ENCODE results near the gene SHH.

SHH gene

DNA sequence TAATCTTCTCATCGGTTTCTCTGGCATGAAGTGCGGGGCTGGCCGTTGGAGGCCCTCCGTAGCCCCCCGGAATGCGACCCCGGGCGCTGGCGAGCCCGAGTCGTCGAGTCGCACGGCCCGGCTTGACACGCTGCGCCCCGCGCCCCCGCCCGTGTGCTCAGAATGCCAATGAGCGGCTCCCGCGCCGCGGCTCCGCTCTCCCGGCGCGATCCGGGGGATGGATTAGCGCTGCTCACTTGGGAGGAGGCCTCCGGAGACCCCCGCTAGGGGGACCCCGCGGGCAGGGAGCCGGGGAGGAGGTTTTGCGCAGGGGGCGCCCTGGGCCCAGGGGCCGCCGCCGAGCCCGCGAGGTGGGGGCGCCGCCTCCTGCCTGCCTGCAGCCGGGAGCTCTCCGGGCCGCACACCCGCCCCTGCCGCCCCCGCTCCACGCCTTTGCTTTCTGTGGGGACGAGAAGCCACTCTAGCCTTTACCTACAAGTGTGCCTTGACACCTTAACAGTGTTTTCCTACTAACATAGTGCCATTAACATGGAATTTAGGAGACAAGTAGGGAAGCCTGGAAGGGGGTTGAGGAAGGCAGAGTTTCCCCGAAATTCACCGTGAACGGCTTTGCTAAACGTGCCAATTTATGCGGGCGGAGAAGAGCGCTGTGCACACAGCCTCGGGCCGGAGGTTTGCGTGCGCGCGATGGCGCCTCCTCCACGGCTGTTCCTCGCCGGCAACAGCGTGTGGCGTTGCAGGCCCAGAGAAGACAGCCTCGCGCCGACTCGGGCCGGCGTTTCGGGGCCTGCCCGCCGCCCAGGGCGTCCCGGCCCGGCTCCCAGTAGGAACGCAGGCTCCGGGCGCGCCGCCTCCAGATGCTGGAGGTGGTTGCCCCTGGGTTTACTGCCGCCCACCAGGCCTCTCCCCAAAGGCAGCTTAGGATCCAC is 7.1 kb downstream of the SHH start:
- DNase-seq, result peak; percentile 74

DNA sequence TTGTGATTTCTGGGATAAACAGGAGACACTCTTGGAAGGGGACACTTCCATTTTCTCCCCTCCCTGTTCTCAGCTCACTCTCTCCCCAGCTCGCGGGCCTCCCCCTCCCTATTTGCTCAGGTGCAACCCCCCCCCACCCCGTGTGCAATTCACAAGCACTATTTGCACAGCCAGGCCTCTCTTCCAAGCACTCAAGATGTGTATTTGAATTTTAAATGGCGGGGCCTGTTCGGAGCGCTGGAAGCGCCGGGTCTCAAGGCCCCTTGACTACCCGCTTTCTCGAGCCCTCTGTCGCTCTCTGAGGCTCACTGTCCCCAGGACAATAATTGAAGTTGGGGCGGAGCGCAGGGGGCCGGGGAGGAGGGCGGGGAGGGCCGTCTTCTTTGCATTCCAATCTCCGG is 7.8 kb downstream of the SHH start:
- DNase-seq, result no peak

DNA sequence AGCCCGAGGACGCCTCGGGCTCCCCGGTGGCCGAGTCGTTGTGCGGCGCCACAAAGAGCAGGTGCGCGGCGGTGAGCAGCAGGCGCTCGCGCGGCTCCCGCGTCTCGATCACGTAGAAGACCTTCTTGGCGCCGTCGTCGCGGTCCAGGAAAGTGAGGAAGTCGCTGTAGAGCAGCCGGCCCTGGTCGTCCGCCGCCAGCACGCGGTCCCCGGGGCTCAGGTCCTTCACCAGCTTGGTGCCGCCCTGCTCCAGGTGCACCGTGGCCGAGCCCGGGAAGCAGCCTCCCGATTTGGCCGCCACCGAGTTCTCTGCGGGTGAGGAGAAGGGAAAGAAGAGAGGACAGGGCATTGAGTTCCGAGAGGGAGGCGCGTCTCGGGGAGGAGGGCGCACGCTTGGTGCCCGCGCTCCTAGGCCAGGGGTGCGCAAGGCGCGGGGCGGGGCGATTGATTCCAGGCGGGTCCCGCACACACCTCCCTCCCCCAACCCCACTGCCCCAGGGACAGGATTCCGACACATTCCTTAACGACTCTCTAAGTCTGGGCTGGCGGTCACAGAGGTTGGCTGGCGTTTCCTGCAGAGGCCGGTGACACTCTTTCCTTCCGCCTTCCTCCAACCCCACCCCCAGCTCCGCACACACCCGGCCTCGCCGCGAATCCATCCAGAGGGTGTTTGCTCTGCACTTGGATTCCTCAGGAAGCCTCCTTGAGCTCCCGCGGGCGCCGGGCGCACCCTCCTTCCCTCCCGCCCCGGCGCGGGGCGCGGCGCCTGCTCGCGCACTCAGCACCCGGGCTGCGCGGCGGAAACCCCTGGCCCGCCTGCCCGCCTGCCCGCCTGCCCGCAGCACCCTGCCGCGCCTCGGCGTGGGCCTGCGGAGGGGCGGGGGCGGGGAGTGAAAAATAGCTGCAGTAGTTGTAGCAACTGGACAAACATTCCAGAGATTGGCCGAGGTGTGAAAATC is 8.6 kb downstream of the SHH start:
- DNase-seq, result no peak

DNA sequence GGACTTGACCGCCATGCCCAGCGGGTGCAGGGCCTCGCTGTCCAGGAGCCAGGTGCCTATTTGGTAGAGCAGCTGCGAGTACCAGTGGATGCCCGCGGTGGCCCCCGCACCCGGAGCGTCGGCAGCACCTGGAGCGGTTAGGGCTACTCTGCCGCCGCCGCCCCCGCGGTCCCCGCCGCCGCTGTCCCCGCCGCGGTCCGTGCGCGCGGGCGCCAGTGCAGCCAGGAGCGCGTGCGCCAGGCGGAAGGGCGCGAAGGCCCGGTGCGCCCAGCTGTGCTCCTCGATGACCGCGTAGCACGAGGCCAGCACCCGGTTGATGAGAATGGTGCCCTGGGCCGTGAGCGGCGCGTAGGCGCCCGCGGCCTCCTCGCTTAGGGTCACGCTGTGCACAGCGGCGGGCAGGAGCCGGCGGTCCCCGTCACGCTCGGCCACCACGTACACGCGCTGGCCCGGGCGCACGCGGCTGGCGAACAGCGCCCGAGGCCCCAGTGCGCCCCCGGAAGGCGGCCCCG is 9.3 kb downstream of the SHH start:
- no peak for DNase-seq

DNA sequence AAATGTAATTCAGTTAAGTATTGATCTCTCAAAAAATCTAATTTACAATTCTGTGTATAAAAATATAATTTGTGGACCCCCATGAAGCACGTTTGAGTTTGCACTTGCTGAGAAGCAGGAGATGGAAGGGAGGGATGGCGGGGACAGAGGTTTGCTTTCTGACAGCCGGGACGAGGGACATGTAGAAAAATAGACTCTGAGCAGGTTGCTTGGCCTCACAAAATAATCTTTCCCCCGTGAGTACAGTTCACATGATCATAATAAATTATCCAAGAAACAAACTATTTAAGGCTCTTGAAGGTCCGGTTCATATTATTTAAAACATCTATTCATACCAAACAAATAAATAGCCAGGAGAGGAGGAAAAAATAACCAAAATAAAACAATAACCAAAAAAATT is 10.0 kb downstream of the SHH start:
- no peak for DNase-seq

DNA sequence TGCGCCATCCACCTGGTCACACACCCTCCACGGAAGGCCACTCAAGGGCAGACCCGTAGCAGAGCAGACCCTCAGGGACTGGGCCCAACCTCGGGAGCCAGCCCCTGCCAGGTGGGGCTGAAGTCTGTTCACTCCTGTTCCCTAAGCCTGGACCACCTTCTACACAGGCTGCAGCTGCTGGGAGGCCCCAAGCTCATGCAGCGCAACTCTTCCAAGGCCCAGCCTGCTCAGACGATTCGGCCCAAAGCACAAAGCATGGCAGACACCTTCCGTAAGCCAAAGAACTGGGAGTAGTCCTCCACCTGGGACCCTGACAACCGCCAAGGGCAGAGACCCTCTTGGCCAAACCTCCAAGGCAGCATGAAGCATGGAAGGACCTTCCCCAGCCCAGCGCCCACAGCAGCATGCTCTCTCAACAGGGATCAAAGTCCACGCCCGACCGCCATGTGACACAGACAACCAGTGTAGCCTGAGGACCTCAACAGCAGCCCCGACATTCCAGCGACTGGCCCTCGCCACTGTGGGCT is 11.5 kb downstream of the SHH start:
- DNase-seq, result no peak

DNA sequence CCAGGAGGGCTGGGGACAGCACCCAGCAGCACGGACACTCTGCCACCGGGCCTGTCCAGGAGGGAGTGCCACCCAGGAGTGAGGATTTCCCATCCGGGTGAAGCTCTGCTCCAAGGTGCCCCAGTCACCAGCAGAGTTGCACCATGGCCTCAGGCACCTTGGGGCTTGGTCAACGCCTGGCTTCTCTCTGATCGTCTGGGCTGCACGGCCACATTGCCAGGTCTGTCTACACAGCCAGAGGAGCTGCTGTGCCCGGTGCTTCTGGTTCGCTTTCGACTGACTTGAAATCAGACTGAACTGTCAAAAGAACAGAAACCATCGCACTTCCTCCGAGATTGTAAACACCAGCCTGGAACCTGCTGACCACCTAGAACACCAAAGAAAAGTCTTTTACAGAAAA is 12.0 kb downstream of the SHH start:
- DNase-seq, result no peak

DNA sequence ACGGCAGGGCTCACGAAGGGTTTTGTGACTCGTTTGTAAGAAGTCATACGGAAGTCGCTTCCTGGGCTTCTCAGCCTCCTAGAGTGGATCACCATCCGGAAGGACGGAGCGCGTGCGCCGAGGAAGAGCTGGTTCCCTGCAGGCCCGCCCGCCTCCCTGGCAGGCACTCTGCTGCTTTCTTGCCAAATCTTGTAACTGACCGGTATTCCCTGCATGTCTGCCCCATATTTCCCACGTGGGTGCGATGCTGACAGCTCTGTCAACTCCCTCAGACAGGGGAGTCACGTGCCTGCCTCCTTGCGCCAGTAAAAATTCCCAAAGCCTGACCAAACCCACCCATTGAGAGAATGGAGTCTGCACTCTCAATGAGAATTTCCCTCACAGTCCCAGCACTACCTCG is 12.7 kb downstream of the SHH start:
- DNase-seq, result no peak

DNA sequence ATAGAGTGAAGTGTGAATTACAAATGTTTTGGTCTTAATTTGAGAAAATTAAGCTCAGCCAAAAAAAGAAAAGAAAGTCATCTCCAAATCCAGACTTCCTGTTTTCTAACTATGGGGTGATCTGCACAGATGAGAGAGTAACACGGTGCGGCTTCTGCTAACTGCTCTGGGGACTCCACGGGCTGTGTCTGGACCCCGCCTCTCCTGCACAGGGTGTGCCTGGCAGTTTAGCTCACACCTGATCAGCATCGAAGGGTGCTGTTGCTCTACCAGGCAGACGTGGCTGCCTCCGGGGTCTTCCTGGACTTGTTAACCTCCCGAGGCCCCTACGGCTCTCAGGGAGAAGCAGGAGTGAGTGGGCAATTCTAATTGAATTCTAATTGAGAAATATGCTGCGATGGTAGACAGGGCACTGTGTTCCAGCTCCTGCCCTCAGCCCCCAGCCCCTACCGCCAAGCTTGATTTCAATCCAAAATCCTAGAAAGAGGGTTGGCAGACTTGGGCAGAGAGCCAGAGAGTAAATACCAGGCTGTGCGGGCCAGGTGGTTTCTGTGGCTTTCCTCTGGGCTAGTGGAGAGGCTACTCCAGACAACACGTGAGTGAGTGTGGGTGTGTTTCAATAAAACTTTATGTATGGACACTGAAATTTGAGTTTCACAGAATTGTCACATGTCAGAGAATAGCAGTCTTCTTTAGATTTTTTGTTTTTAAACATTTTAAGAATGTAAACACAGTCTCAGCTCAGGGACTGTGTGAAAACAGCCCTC is 13.4 kb downstream of the SHH start:
- peak; percentile 39 for DNase-seq

DNA sequence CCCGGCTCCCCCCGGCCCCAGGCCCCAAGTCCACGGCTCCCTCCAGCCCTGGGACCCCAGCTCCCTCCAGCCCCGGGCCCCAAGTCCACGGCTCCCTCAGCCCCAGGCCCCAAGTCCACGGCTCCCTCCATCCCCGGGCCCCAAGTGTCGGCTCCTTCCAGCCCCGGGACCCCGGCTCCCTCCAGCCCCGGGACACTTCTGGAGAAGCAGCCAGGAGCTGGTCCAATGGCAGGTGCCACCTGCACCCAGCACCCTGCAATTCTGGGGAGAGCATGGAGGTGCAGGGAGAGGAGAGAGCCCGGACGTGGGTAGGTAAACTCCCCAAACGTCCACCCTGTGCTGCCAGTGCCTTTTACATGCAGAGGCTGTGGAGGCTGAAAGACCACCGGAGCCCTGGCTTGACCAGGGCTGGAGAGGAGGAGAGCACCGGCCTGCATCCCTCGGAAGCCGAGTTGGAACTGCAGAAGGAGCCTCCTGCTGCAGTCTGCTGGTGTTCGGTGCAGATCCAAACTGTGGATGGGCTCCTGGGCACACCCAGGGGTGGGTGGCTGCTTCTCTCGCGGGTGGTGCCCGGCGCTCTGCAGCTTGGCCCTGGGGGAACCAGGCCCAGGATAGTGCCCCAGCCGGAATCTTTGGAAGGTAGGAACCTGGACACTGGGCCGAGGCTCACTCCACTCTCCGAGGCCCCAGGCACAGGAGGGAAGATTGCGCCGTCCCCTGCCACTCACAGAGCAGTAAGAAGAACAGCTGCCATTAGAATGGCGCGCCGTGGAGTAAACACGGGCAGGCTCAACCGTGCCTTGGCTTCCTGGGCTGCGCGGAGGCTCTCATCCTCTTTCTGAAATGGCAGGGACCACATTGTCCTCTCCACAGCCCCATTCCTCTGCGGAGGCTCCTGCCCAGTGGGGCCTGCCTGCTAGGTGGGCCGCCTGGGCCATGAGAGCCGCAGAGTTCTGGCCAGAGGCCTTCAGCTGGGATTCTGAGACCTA is 14.7 kb downstream of the SHH start:
- DNase-seq, result no peak

DNA sequence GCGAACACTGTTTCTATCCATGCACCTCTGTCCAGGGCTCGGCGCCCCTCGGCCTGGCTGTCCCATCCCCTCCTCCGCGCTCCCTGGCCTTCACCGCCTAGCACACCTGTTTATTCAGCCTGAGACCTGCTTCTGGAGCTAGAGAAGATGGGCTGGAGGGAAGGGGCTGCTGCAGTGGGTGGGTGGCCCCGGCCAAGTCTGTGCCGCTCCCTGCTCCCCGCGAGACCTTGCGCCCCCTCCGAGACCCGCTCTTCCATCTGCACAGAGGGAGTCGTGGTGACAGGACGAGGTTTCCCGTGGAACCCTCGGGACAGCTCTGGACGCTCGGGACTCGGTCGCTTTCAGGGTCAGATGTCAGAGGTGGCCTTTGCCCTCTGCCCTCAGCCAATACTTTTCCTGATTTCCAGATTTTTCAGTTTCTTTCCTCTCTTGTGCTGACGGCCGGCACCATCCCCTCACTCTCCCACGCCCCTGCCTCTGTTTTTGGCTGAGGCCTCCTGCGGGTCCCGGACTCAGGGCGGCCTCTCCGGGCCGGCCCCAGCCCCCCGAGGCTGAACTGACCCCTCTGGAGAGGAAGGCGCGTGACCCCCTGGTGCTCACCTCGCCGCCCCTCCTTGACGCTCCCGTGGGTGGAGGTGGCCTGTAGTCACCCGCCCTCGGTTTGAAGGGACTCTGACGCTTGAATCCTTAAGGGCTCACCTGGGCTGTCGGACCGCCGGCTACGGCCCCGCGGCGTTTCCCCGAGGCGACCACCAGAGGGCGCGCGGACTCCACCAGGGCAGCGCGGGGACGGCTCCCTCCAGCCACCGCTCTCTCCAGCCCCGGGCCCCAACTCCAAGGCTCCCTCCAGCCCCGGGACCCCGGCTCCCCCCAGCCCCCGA is 15.6 kb downstream of the SHH start:
- no peak for DNase-seq

DNA sequence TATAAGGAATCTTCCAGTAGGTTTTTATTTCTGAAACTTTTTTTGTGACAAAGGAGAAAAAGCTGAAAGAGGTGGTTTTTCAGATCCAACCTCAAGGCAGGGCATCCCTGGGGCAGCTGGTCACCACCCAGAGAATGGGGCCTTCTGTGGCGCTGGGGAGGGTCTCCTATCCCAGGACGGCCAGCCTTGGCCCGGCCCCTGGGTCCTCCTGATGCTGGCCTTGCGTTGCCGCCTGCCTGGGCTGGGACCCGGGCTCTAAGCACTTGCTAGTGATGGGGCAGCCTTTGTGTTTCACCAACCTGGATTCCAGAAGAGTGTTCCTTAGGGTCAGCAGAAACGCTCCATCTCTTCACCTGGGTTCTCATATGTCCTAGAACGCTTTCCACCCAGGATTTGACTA is 16.3 kb downstream of the SHH start:
- DNase-seq, result no peak

DNA sequence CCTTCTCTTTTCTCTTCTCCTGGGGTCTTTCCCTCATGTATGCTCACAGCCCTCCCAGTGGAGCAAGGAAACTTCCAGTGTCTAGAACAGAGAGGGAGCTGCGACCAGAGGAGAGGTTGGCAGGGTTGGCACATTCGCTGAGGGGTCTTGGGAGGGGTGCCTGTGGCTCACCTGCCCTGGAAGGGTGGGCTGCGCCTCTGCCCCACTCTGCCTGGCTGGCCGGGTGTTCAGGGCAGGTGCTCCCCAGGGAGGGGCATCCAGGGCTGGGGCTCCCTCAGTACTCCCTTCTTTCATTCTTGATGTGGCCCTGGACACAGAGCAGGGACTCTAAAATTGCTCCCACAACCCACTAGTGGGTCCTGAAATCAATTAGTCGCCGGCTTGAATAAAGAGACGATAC is 16.9 kb downstream of the SHH start:
- no peak for DNase-seq

DNA sequence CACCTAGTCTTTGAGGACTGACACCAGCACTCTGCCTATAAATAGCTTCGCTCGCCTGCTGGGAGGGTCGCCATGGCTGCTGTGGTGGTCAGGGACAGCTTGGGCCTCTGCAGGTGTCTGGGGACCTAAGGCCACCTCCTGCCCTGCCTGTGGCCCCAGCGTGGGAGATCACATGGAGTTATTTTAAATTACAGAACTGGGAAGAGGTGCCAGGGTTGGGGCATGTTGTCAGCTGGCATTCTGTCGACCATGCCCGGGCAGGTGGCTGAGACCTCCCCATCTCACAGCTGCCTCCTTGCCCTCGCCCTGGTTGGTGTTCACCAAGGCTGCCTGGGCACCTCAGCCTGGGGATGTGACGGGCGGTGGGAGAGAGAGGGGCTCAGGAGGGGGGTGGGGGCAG is 18.1 kb downstream of the SHH start:
- DNase-seq, result no peak

DNA sequence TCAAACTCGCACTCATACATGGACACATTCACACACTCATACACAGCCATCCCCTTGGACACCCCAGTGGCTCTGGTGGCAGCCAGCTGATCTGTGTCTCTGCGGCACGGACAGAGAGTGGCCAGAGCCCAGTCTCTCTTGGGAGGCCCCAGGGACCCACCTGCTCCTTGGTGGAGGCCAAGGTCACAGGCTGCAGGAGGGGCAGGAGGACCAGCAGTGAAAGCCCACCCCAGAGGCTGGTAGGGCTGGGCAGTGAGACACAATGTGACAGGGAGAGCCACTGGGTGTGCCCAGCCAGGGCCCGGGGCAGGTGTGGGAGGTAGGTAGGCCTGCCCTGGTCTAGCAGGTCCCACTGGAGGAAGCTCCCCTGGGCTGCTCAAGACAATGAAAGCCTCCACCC is 18.5 kb downstream of the SHH start:
- DNase-seq, result no peak

DNA sequence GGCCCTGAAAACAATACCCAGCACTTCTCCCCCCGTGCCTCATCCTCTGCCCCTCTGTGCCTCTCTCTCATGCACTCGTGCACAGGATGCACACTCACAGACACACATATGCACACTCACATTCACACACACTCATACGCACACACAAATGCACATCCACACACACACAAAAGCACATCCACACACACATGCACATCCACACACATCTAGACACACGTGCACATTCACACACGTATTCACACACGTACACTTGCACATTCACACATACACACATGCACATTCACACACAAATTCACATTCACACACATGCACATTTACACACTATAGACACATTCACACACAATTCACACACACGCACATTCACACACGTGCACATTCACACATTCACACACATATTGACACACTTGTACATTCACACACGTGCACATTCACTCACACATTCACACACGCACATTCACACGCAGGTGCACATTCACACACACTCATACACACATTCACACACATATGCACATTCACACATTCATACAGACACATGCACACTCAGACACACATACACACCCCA is 19.2 kb downstream of the SHH start:
- DNase-seq, result no peak

DNA sequence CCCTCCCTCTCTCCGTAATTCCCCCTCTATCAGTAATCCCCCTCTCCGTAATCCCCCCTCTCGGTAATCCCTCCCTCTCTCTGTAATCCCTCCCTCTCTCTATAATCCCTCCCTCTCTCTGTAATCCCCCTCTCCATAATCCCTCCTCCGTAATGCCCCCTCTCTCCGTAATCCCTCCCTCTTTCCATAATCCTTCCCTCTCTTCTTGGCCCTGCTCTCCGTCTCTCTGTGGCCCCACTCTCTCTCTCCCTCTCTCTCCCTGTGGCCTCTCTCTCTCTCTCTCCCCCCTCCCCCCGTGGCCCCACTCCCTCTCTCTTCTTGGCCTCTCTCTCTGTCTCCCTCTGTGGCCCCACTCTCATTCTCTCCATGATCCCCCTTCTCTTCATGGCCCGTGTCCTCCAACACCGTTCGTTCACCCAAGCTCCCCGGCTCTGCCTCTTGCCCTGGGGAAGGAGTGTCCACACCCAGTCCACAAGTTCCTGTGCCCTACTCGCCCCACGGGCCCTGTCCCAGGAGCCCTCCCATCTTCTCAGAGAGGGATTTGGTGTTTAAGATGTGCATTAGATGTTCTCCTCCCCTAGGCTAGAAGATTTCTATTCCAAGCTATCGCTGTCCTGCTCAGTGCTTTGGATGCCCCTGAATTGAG is 19.8 kb downstream of the SHH start:
- no peak for DNase-seq

DNA sequence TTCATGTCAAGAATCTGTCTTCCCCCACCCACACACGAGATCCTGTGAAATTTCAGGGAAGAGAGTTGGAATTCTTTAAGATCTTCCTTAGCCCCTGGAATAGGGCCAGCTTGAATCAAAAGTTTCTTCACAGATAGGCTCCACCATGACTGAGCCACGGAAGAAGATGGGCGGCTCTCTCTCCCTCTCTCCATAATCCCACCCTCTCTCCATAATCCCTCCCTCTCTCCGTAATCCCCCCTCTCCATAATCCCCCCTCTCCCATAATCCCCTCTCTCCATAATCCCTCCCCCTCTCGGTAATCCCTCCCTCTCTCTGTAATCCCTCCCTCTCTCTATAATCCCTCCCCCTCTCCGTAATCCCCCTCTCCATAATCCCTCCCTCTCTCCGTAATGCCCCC is 20.4 kb downstream of the SHH start:
- DNase-seq, result no peak

DNA sequence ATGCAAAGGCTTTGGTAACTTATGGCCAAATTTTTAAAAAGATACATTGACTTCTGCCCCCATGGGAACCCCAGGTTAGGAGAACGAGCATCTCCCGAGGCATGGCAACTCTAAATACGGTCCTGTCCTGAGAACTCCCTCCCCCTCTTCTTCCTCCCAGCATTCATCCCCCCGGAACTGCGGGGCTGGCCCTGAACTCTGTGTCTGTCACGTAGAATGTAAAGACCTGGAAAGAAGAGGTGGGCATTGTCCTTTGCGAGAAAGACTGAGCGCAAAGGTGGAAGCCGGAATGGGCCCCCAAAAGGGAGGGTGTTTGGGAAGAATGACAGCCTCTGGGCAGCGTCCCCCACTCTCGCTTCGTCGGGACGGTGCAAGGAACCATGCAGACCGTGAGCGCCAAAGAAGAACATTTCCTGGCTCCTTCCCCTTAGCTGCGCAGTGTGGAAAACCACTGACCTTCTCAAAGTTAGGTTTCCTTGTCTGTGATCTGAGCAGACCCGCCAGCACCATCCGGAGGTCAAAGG is 21.0 kb downstream of the SHH start:
- DNase-seq, result no peak

Data from NCI-H1092 (cell line).